Uterus (tissue), 4 donors: ENCODE data around the gene KCNH1. TPM values are rescaled to one million over a fixed set of nuclear protein-coding genes. Genes with fewer than 3 reads are reported as not detected.

Source experiments
- DNase-seq, 2 donors: peaks; one replicate each; pipeline ENCODE4 v3.0.0-alpha.2; 2019 to 2020
- H3K27ac ChIP-seq, 2 donors: fragments of 200-600 bp; sonication (generic); 1 replicate in 1 of 2; 2 replicates in 1 of 2; pipeline ENCODE4 v1.5.1; 2016 to 2018
- H3K27me3 ChIP-seq, 2 donors: fragments of 200-600 bp; sonication (generic); one replicate each; pipeline ENCODE4 v1.5.1; 2018 to 2019; ENCODE audit warnings: control low read depth in 1 of 2
- H3K36me3 ChIP-seq, 2 donors: fragments of 200-600 bp; sonication (generic); one replicate each; pipeline ENCODE4 v1.5.1; 2019; ENCODE audit warnings: control low read depth in 1 of 2
- H3K4me1 ChIP-seq, 2 donors: fragments of 200-600 bp; sonication (generic); one replicate each; pipeline ENCODE4 v1.5.1; 2018 to 2019; ENCODE audit warnings: control low read depth in 1 of 2
- H3K4me3 ChIP-seq, 2 donors: fragments of 200-600 bp; sonication (generic); 1 replicate in 1 of 2; 2 replicates in 1 of 2; pipeline ENCODE4 v1.5.1; 2018 to 2019; ENCODE audit warnings: mild to moderate bottlenecking in 1 of 2
- H3K9me3 ChIP-seq, 2 donors: fragments of 200-600 bp; sonication (generic); one replicate each; pipeline ENCODE4 v1.5.1; 2019; ENCODE audit warnings: control low read depth in 1 of 2
- POLR2A ChIP-seq, 2 donors: fragments of 450-650 bp; IDR thresholded peaks; one replicate each; pipeline ENCODE4 v1.6.1; 2016; ENCODE audit warnings: antibody characterized with exemption in 2 of 2, mild to moderate bottlenecking in 1 of 2, moderate library complexity in 1 of 2
- intact Hi-C: fragments of 100-400 bp; cut with DNase I; formaldehyde crosslinking; loops from one replicate; pipeline ENCODE4 v1.15.1; 2023; ENCODE audit warnings: low total_unique reads
- total RNA-seq, 4 donors: library from RNA; depleted of rRNA in 3 of 4; stranded (reverse); fragments of >200 nt in 3 of 4; gene quantifications; one replicate each; pipeline versions ENCODE4 v1.1.0 to v1.2.4, GENCODE V29; 2014 to 2023
- TF ChIP-seq, protein P1 (sequence below), 4 experiments: fragments of 200-600 bp in 2 of 4; fragments of 450-650 bp in 2 of 4; sonication (generic) in 2 of 4; IDR thresholded peaks; one replicate each; pipeline ENCODE4 v1.5.1; 2016 to 2019; ENCODE audit warnings: antibody characterized with exemption in 4 of 4, mild to moderate bottlenecking in 2 of 4, moderate library complexity in 1 of 4
- donor health status: DM: yes; HTN: yes; CAD: no.

Gene KCNH1
- total RNA-seq, 4 donors from 2014 or later = 1.1 to 1.5 TPM; not detected in 2

DNA sequence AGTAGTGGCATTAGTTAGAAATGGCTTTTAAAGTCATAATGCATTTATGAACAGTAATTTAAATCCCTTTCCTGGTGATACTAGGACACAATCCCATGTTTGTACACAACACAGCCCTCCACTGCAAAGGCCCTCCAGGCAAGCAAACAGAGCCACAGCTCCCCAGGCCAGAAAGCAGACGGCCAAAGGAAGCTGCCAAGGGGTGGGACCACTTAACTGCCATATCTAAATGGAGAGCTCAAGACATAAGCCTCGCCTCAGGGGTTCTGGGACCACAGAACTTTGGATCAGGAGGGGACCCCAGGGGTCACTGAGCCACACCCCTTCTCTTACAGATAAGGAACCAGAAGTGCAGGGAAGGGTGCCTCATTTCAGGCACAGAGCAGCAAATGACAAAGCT, 189.7 kb downstream of the KCNH1 start:
- H3K27ac ChIP-seq = no peak overlapping the region
- no peak for DNase-seq
- H3K9me3 ChIP-seq = no peaks in the 10 kb centered on the region
- TF ChIP-seq, protein P1, sequence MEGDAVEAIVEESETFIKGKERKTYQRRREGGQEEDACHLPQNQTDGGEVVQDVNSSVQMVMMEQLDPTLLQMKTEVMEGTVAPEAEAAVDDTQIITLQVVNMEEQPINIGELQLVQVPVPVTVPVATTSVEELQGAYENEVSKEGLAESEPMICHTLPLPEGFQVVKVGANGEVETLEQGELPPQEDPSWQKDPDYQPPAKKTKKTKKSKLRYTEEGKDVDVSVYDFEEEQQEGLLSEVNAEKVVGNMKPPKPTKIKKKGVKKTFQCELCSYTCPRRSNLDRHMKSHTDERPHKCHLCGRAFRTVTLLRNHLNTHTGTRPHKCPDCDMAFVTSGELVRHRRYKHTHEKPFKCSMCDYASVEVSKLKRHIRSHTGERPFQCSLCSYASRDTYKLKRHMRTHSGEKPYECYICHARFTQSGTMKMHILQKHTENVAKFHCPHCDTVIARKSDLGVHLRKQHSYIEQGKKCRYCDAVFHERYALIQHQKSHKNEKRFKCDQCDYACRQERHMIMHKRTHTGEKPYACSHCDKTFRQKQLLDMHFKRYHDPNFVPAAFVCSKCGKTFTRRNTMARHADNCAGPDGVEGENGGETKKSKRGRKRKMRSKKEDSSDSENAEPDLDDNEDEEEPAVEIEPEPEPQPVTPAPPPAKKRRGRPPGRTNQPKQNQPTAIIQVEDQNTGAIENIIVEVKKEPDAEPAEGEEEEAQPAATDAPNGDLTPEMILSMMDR (IDR thresholded peaks at IDR 0.05) = no peak
- no peaks in the 10 kb centered on the region for H3K27me3 ChIP-seq
- H3K4me1 ChIP-seq = no peaks in the 10 kb centered on the region
- H3K36me3 ChIP-seq = no peaks in the 10 kb centered on the region
- no peak overlapping the region for H3K4me3 ChIP-seq
- intact Hi-C loops = no loop called here

DNA sequence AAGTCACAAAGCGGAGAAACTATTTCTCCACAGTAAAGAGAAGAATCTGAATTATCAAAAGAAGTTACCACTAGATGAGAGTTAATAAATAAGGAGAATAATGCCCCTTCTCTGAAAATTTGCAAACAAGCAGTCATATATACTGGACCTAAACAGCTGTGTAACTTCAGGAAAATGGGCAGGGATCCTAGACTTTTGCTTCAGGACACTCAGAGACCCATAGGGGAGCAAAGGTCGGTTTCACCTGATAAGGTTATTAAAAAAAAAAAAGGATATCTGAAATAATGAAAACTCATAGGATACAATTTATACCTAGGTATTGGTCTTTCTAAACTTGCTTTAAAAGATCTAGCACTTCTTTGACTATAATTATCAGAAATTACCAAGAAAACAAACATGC, 191.4 kb downstream of the KCNH1 start:
- Histone ChIP-seq H3K4me3 (no peak overlapping the region), H3K27me3 (no peaks in the 10 kb centered on the region), H3K27ac (no peak overlapping the region), H3K36me3 (no peaks in the 10 kb centered on the region), H3K4me1 (no peaks in the 10 kb centered on the region), H3K9me3 (no peaks in the 10 kb centered on the region)
- DNase-seq = no peak
- intact Hi-C loops = no loop called here
- TF ChIP-seq, protein P1 (IDR thresholded peaks at IDR 0.05) = no peak
- no peak for TF ChIP-seq POLR2A (IDR thresholded peaks at IDR 0.05)

DNA sequence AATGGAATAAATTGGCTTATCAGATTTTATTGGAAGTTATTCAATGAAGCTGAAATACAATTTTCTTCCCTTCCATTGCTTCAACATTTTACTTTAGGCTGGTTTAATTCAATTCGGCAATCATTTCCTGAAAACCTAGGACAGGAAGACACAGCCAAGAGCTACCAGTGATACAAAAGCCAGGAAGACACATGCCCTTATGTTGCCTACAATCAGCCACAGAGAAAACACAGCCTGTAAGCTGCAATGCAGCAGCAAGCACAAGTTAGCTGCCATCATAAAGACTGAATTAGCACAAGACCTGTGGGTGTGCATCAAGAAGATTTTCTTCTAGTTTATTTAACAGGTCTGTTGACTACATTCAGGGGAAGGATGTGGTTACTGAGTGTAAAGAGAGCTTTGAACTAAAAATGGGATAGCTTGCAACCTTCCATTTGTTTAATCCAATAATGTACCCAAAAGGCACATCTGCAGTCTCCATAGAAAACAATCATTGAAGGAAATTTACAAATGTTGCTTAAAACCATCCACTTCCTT, 193.8 kb downstream of the KCNH1 start:
- intact Hi-C loops = no loop called here
- H3K4me1 ChIP-seq = no peaks in the 10 kb centered on the region
- DNase-seq = no peak
- no peaks in the 10 kb centered on the region for H3K9me3 ChIP-seq
- no peak overlapping the region for H3K27ac ChIP-seq
- H3K36me3 ChIP-seq = no peaks in the 10 kb centered on the region
- H3K27me3 ChIP-seq = no peaks in the 10 kb centered on the region
- H3K4me3 ChIP-seq = no peak overlapping the region
- no peak for TF ChIP-seq POLR2A (IDR thresholded peaks at IDR 0.05)
- TF ChIP-seq, protein P1 (IDR thresholded peaks at IDR 0.05) = no peak

DNA sequence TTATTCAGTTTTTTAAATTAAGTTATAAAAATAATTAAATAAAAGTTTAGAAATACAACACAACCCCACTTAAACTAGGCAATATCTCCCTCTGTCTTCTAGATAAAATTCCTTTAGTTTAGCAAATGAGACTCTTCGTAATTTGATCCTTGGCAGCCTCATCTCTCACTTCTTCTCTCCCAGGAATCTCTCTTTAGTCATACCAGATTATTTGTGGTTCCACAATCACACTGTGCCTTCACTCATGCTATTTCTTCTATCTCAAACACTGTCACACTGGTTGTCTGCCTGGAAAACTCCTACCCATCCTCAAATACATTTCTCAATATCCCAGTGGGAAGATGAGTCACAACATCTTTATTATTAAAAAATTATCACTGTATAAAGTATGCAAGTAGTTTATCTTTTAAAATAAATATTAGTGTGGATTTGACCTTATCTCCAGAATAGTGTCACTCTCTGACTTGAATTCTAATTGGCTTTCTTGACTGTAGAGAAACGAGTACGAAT, 195.5 kb downstream of the KCNH1 start:
- intact Hi-C loops = no loop called here
- TF ChIP-seq, protein P1 (IDR thresholded peaks at IDR 0.05) = no peak
- TF ChIP-seq POLR2A (IDR thresholded peaks at IDR 0.05) = no peak
- no peak overlapping the region for H3K27ac ChIP-seq
- H3K9me3 ChIP-seq = no peaks in the 10 kb centered on the region
- H3K4me3 ChIP-seq = no peak overlapping the region
- DNase-seq = no peak
- H3K27me3 ChIP-seq = no peaks in the 10 kb centered on the region
- H3K36me3 ChIP-seq = no peaks in the 10 kb centered on the region
- no peaks in the 10 kb centered on the region for H3K4me1 ChIP-seq

DNA sequence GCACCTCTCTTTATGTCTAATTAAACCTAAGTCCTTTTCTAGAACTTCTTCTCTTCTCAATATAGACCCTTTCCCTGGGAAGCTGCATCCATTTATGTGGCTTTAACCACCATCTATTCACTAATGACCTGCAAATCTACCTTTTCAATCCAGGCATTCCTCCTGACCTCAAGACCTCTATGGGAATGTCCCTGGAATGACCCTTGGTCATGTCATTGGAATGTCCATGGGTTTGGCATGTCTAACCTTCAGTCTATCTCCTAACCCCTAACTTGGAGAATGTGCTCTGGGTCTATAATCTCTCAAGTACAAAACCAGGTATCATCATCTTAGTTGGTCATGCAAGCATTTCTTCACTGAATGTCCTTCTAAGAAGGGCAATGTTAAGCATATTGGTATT, 196.1 kb downstream of the KCNH1 start:
- Histone ChIP-seq H3K36me3 (no peaks in the 10 kb centered on the region), H3K27me3 (no peaks in the 10 kb centered on the region), H3K4me1 (no peaks in the 10 kb centered on the region), H3K9me3 (no peaks in the 10 kb centered on the region), H3K27ac (no peak overlapping the region), H3K4me3 (no peak overlapping the region)
- DNase-seq = no peak
- TF ChIP-seq POLR2A (IDR thresholded peaks at IDR 0.05) = no peak
- TF ChIP-seq, protein P1 (IDR thresholded peaks at IDR 0.05) = no peak
- intact Hi-C loops = no loop called here
